ENCODE results near the gene CCDC27.

DNA sequence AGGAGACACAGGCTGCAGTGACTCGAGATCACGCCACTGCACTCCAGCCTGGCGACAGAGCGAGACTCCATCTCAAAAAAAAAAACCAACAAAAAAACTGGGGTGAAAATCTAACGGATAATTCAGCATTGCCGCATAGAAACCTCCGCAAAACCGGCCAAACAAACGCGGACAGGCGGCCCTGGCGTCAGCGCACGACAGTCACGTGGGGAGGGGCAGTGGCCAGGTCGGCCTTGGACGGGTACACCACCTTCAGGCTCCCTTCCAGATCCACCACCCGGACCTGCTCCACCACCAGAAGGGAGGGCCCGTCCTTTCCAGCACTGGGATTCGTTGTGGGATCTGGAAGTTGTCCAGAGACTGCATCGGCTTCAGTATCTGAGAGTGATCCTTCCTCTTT lies 28.7 kb downstream of the CCDC27 start:
- TF ChIP-seq CTCF (IDR thresholded peaks at IDR 0.05), result no peak
- no peak for TF ChIP-seq POLR2A (IDR thresholded peaks at IDR 0.05)
